Nephron (organoid): Measurements from ENCODE around the gene PHACTR1.

Experiments used
- H3K27ac Mint-ChIP-seq, 3 experiments: 2 replicates each; pipeline ENCODE4 v1.8.0; 2020; ENCODE audit warnings: mixed read lengths in 3 of 3, mild to moderate bottlenecking in 2 of 3, moderate library complexity in 1 of 3
- H3K27me3 Mint-ChIP-seq: 2 replicates; pipeline ENCODE4 v1.8.0; 2021; ENCODE audit warnings: low read depth, mild to moderate bottlenecking, moderate library complexity, mixed read lengths
- H3K36me3 Mint-ChIP-seq: 2 replicates; pipeline ENCODE4 v1.8.0; 2020; ENCODE audit warnings: low read depth, mixed read lengths
- H3K4me1 Mint-ChIP-seq: 2 replicates; pipeline ENCODE4 v1.8.0; 2020; ENCODE audit warnings: mixed read lengths
- H3K4me3 Mint-ChIP-seq, 3 experiments: 2 replicates each; pipeline ENCODE4 v1.8.0; 2020; ENCODE audit warnings: mild to moderate bottlenecking in 3 of 3, mixed read lengths in 3 of 3, moderate library complexity in 2 of 3
- H3K9me3 Mint-ChIP-seq: 2 replicates; pipeline ENCODE4 v1.8.0; 2020; ENCODE audit warnings: mixed read lengths
- CTCF ChIP-seq, 3 experiments: fragments of 200-600 bp; sonication (generic); IDR thresholded peaks; one replicate each; pipeline ENCODE4 v1.5.0; 2021; ENCODE audit warnings: antibody characterized with exemption in 3 of 3; ENCODE audit not compliant: unreplicated experiment in 3 of 3

PHACTR1 gene

GRCh38 chr6:12968839-12969558 lies 252.4 kb downstream of the PHACTR1 start:
- no peaks in the 10 kb centered on the region for H3K36me3 Mint-ChIP-seq
- H3K27me3 Mint-ChIP-seq, result no peaks in the 10 kb centered on the region
- peaks cover 25% of the 10 kb centered on the region for H3K4me1 Mint-ChIP-seq
- peak overlapping the region; percentile 69 to 90 (median 77) for H3K27ac Mint-ChIP-seq
- H3K9me3 Mint-ChIP-seq, result no peaks in the 10 kb centered on the region
- no peak for TF ChIP-seq CTCF (IDR thresholded peaks at IDR 0.05; ENCODE audit: unreplicated experiment in 3 of 3)
- H3K4me3 Mint-ChIP-seq, result no peak overlapping the region

- H3K4me1 Mint-ChIP-seq, result peaks cover 28% of the 10 kb centered on the region
- no peak overlapping the region for H3K27ac Mint-ChIP-seq
- no peak overlapping the region for H3K4me3 Mint-ChIP-seq
- H3K36me3 Mint-ChIP-seq, result no peaks in the 10 kb centered on the region
- no peaks in the 10 kb centered on the region for H3K9me3 Mint-ChIP-seq
- no peak for TF ChIP-seq CTCF (IDR thresholded peaks at IDR 0.05; ENCODE audit: unreplicated experiment in 3 of 3)
- H3K27me3 Mint-ChIP-seq, result no peaks in the 10 kb centered on the region
These were observed 253.4 kb downstream of the PHACTR1 start for GRCh38 chr6:12969966-12970365.

- peaks cover 4% of the 10 kb centered on the region for H3K27me3 Mint-ChIP-seq
- peaks cover 33% of the 10 kb centered on the region for H3K4me1 Mint-ChIP-seq
- no peaks in the 10 kb centered on the region for H3K9me3 Mint-ChIP-seq
- no peaks in the 10 kb centered on the region for H3K36me3 Mint-ChIP-seq
- peak overlapping the region; percentile 72 to 88 (median 83) for H3K27ac Mint-ChIP-seq
- TF ChIP-seq CTCF (IDR thresholded peaks at IDR 0.05; ENCODE audit: unreplicated experiment in 3 of 3), result no peak
- peak overlapping the region in 1 of 3 experiments; percentile 3 for H3K4me3 Mint-ChIP-seq
These were observed 256.8 kb downstream of the PHACTR1 start for GRCh38 chr6:12973386-12973785.

GRCh38 chr6:12974551-12974950 lies 258.0 kb downstream of the PHACTR1 start:
- H3K27me3 Mint-ChIP-seq, result peaks cover 4% of the 10 kb centered on the region

GRCh38 chr6:12976366-12976765 lies 259.8 kb downstream of the PHACTR1 start:
- H3K4me3 Mint-ChIP-seq, result no peak overlapping the region
- no peak for TF ChIP-seq CTCF (IDR thresholded peaks at IDR 0.05; ENCODE audit: unreplicated experiment in 3 of 3)
- no peaks in the 10 kb centered on the region for H3K9me3 Mint-ChIP-seq
- H3K27me3 Mint-ChIP-seq, result peaks cover 4% of the 10 kb centered on the region
- H3K27ac Mint-ChIP-seq, result no peak overlapping the region
- H3K4me1 Mint-ChIP-seq, result peaks cover 29% of the 10 kb centered on the region
- no peaks in the 10 kb centered on the region for H3K36me3 Mint-ChIP-seq

More at GRCh38 chr6:12974551-12974950, 258.0 kb downstream of the PHACTR1 start:
- H3K4me3 Mint-ChIP-seq, result no peak overlapping the region
- no peaks in the 10 kb centered on the region for H3K9me3 Mint-ChIP-seq
- H3K36me3 Mint-ChIP-seq, result no peaks in the 10 kb centered on the region
- peaks cover 29% of the 10 kb centered on the region for H3K4me1 Mint-ChIP-seq
- no peak for TF ChIP-seq CTCF (IDR thresholded peaks at IDR 0.05; ENCODE audit: unreplicated experiment in 3 of 3)
- H3K27ac Mint-ChIP-seq, result peak overlapping the region in 1 of 3 experiments; percentile 83

- Mint-ChIP-seq H3K27ac (peak overlapping the region in 1 of 3 experiments; percentile 21), H3K36me3 (no peaks in the 10 kb centered on the region), H3K27me3 (peaks cover 4% of the 10 kb centered on the region), H3K4me1 (peaks cover 29% of the 10 kb centered on the region), H3K9me3 (peaks cover 5% of the 10 kb centered on the region), H3K4me3 (no peak overlapping the region)
- TF ChIP-seq CTCF (IDR thresholded peaks at IDR 0.05; ENCODE audit: unreplicated experiment in 3 of 3), result no peak
These were observed 260.6 kb downstream of the PHACTR1 start for GRCh38 chr6:12977206-12977605.
